CD4-positive, alpha-beta T cell treated with Interleukin-6 for 4 hours (primary cell): ENCODE data around the gene G6PC3.
A peak's percentile ranks its signal among the peaks of the same experiment; 100 is the strongest.
"Not testable (repeated sequence)": the region's sequence is repeated elsewhere in the genome, so short reads cannot be mapped to it uniquely, and the experiment has no call there.

Experiments used
- DNase-seq: peaks from one replicate; pipeline ENCODE4 v3.0.0-alpha.2; 2020; ENCODE audit warnings: mixed read lengths

G6PC3 gene

DNA sequence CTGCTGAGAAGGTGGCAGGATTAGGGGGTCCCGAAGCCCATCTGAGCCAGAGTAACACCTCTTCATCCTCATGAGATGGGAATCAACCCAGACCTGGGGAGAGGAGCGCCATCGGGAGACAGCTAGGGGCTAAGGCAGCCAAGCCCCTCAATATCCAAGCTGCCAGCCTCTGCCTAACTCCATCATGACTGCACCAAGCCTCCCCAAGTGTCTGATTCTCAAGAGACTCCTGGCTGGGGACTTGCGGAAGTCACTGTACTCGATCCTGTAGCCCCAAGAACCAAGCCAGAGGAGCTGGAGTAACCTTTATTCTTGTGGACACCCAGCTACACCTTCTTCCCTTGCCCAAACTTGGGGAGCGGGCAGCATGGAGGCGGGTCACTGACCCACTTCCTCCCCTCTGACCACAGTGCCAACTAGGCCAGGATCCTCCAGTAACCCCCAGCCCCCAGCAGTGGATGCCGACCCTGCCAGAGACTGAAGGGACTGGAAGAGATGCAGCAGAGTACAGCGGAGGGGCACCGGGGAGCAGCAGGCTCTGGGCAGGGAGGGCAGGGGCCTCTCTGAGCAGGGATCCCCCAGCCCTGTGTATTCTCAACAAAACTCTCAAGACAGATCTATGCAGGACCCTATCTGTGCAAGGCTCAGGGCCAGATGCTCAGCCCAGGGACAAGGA is 39.6 kb downstream of the G6PC3 start:
- no peak for DNase-seq

DNA sequence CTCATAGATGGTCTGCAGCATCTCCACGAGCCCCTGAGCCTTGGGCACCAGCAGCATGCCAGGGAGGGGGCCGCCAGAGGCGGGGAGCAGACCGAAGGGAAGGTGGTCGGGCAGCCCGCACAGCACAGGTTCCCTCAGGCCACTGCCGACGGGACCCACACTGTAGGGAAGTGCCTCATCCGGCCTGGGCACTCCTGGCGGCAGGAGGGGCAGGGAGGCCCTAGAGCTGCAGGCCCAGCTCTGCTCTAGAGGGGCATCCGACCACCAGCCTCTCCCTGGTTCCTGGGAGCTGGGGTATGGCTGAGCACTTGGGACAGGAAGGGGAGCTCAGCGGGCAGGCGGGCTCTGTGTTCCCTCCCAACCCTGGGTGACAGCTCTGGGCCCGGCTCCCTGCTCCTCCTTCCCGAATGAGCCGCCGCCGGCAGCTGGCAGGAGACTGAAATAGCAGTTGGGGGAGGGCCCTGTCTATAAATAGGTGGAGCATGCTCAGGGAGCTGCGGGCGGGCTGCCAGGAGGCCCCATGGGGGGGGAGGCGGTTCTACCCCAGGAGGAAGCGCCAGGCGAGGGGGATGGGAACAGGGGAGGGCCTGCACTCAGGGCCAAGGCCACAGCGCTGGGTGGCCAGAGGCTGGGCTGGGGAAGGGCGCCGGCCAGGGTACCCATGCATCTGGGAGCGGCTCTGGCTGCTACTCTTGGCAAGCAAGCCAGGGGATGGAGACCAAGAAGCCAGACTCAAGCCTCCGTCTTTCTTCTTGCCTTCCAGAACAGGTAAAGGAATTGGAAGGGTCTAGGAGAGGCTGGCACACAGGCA is 40.5 kb downstream of the G6PC3 start:
- peak; percentile 79 for DNase-seq

DNA sequence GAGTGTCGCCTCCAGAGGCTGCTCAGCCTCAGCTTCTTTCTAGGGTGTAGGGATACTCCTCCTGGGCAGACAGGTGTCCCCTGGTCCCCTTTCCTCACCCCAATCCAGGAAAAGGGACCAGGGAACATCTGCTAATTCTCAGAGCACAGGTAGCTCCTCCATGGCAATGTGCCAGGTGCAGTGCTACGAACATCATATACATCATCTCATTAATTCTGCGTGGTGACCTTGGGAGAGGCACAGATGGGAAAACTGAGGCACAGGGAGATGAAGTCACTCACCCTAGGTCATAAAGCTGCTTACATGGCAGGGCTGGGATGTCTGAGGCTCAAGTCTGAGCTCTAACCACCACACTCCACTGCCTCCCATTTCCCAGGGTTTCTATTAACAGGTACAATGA is 41.2 kb downstream of the G6PC3 start:
- no peak for DNase-seq

DNA sequence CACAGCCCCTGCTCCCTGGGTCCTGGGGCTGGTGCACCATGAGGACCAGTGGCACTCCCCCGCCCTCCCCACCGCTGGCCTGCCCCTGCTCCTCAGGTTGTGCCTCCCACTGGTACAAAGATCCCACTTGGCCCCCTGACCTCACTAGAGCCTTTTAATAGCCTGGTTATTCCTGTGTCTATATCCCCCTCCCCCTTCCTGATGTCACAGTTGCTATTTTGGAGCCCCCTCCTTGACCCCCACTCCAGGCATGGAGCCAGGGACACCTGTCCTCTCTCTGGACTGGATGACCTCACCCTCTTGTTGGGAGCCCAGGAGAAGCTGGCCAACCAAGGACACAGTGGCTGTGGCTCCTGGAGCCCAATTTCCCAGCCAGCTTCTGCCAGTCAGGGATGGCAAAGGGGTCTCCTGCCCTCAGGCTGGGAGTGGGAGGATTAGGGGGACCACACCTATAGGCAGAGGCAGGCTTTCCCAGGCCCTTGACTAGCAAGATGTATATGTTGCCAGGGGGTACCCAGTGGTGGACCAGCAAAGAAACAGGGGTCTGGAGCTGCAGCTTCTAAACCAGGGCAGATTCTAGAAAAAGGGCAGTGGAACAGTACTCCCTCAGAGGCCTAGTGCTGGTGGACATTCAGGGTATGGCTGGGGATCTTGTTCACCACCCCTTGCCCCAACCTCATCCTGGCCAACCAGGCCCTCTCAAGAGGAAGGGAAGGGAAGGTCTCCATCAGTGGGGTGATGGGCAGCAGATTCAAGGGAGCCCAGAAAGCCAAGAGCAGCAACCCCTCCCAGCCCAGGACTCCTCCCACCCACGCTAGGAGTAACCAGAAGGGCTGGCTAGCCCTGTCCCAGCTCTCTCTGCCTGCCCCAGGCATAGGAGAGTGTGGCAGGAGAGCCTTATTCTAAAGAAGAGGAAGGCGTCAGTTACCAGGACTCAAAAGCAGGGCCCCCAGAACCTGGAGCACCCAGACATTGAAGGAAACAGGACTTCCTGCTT is 42.0 kb downstream of the G6PC3 start:
- DNase-seq = no peak

DNA sequence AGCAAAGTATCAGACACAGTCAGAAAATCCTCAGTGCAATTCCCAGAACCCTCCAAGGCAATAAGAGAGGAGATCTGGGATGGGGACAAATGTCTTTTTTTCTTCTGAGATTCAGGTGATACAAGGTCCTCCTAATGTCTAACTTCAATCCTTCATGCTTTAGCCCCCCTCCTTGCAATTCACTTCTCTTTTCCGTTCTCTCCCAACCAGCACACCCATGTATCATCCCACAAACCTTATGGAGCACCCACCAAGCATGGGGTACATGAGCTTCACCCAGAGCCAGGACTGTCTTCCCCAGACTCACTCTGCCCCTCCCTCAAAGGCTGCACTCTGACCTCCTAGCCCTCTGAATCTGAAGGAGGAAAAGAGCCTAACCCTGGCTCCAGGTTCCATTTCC is 42.8 kb downstream of the G6PC3 start:
- no peak for DNase-seq

DNA sequence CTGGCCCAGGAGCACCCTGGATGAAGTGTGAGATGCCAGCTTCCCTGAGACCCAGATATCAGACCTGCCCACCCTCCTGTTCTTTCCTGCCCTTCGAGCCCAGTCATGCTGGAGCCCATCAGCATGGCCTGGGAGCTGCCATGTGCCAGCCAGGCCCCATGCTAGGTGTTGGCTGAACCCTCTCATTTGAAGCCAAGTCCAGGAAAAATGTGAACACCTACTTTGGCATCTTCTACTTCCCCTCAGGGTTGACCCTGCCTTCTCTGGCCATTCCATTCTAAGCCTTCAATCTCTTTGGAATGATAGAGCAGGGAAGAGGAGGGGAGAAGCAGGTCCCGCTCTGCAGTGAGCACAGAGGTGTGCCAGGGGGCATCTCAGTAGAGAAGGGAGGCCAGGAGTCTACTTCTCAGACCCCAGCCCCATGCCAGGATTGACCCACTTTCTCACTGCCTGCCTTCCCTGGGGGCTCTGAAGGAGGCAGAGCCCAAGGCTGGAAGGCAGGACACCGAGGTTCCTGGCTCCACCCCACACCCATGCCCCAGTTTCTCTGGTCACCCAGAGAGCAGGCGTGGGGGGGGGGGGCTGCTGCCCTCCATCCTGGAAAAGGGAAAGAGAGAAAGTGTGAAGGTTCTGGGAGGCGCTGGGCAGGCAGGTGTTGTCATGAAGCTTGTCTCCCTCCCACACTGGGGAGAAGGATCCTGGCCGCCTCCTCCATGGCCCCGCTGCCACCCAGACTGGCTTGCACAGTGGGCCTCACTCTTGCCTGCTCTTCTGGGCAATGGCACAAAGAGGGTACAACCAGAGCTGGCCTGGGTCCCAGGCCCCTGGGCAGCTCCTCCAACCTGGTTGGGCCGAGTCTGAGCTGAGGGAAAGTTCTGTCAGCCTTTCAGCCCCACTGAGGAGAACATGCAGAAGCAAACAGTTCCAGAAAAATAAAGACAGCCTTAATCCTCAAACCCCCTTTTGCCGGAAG is 43.6 kb downstream of the G6PC3 start:
- no peak for DNase-seq

DNA sequence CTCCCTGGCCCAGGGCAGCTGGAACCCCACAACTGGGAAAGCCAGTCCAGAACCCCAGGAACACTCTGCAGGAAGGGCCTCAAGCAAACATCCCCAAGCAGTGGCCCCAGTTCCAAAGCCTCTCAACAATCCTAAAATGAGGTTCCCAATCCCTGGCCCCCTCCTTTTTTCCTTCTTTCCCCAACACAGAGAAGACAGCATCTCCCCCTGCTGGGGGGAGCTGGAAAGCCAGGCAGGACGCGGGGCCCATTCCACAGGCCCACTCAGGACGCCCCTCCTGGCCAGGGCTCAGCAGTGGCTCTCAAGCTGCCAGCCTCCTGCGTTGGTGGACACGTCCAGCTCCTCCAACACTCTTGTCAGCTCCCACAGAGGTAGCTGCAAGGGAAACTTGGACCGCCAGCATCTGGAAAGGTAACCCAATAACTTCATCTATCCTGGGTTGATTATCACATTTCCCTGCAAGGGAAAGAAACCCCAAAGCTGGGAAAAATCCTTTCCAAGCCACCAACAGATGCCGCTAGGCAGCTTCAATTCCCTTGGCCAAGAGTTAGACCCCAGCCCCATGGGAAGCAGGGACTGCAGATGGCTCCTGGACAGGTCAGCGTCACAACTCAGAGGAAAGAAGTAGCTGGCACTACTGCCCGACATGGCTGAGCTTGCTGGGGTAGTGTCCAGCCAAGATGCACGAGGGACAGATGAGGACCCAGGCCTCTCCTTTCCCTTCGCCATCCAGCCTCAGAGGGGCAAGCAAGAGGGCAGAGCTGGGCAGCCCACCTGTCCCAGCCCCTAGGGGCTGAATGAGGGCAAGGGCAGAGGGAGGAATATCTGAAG is 45.3 kb downstream of the G6PC3 start:
- peak; percentile 25 for DNase-seq

DNA sequence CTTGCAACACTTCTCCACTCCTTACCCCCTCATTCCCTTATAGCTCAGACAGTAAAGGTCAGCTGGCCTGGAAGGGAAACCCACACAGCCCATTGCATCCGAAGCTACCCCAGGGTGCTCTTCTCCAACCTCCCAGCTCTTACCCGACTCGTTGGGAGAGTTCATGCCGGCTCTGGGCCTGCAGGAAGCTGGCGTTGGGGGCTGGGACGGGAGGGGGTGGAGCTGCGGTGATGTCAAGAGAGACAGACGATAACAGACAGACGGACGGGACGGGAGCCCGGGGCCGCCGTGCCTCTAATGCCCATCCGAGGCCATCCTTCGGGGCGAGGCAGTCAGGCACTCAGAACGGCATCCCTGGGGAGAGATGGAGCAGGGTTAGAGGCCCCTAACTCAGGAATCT is 46.8 kb downstream of the G6PC3 start:
- no peak for DNase-seq

DNA sequence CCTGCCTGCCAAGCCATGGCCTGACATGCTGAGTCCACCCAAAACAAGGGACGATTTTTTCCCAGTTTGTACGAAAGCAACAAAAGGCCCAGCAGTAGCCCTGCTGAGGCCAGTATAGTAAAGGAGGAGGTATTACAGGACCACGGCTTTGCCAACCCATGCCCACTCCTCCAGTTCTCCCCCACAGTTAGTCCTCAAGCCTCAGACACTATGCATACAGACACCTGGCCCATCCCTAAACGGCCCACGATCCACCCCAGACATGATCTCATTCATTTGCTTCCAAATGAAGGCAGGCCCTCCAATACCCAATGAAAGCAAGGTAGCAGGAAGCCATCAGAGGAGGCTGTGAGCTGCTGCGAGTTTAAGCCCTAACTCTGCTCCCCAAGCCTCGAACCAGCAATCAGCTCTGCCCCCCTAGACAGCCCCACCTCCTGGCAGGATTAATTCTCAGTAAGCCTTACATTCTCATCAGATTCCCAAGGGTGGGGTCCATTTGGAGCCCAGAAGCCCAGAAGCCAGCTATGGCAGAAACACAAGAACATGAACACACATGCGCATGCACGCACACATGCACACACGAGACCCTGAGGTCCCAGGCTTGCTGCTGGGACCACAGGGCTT is 48.0 kb downstream of the G6PC3 start:
- no peak for DNase-seq

DNA sequence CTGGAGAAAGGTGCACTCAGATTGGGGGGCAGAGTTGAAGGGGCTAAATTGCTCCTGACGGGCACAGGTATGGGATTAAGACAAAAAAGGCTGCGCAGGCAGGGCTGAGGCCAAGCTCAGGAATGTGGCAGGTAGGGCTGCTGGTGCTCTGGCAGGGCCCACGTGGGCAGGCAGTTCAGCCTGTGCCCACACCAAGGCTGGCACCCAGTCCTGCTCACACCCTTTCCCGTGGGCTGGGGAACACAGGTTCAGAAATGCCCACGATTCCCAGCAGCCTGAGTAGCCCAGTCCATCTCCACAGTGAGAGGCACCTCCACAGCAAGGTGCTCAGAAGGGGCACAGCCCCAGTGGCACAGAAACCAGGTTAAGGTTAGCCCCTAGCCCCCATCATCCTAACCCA is 48.5 kb downstream of the G6PC3 start:
- no peak for DNase-seq

DNA sequence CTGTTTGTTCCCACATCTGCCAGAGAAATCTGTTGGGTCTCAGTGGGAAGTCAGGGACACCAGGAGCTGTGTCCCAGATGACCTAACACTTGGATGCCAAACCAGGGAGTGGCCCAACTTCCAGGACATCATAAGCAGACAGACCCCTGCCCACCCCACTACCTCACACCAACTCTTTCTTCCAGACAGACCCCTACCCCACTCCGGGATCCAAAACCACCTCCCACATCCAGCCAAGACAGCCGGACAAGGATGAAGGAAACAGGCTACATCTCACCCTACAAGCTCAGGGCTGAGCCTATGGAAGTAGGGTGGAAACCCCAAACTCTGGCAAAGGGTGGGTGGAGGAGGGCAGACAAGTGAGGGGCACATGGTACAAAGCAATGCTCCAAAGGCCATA is 49.3 kb downstream of the G6PC3 start:
- no peak for DNase-seq

DNA sequence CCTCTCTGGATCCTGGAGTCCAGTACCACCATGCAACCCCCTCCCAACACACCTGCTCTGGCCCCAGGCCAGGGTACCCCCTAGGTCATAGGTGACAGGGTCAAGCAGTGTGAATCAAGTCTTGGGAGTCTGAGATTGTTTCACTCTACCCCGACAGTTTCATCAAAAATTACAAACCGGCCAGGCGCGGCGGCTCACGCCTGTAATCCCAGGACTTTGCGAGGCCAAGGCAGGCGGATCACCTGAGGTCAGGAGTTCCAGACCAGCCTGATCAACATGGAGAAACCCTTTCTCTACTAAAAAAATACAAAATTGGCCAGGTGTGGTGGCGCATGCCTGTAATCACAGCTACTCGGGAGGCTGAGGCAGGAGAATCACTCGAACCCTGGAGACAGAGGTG is 49.7 kb downstream of the G6PC3 start:
- DNase-seq = not testable (repeated sequence)

DNA sequence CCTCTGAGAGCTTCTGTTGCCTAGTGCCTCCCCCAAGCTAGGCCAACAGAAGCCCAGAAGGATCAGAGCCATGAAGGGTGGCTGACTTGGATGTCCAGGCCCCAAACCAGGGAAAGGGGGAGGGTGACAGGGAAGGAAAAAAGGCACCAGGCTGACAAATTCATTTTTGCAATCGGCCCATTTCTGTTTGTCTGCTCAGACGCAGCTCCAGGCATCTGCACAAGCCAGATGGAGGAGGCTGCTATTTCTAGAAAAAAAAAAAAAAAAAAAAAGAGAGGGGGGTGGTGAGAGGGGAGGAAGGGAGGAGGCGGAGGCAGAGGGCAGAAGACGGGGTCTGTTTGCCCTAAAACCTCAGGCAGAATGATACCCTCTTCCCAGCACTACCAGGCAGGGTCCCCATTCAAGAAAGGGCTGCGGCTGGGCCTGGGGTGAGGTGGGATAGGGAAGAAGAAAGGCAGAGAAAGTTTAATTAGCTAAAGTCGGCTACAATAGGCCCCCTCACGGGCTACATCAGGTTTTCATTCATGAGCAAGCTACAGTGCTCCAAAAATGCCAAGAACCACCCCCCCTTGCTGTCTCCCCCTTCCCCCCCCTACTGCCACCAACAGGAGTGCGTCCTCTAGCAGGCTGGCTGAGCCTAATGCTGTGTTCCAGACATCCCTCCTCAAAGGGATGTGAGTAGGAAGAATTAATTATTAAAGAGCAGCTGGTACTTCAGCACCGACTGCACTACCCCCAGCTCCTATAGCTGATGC is 50.5 kb downstream of the G6PC3 start:
- no peak for DNase-seq

DNA sequence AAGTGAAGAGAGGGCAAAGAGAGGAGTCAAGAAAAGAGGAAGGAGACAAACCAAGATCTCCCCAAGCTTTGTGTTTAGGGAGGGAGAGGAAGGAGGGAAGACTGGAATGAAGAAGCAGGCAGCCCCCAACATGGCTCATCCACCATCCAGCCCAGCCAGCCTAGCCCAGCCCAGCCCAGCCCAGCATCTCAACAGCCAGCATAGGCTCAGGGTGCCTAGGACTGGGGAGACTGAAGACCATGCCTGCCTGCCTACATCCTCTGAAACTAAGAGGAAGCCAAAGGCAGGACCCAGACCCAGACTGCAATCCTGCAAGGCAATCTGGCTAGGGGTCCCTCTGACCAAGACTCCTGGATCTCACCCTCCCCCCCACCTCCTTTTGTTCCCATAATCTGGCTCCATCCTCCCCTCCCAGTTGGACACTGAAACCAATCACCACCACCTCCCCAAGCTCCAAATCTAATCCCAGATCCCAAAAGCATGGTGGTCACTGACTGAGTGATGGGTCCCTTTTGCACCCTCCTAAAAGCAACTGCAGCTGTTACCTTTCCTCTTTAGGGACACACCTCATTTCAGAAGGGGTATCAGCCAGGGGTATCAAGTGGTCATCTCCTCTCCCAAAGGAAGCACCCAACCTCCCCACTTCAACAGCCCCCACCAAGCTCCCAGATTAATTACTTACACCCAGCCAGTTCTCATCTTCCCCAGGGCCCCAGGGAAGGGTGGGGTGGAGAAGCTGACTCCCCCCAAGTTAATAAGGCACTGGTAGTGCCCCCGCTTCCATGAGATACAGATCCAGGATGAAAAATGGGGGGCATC is 51.7 kb downstream of the G6PC3 start:
- no peak for DNase-seq

DNA sequence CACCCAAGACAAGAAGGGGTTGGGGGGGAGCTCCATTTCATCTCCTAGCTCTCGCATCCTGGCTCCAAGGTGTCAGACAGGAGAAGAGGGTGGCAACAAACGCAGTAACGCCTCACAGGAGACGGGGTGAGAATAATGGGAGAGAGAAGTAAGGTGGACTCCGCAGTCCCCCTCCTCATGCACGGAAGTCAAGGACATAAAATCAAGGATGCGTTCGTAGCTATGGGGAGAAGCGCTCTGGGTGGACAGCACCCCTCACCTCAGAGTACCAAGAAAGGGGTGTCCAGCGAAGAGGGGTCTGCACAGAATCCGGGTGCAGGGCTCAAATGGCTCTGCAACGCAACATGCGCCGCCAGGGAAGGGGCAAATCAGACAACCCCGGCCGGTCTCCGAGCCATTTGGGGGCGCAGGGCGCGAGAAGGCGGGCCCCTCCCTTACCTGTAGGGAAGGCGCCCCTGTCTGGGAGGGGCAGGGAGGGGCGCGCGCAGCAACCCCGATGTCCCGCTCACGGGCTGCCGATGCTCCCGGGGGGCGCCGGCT is 52.4 kb downstream of the G6PC3 start:
- DNase-seq = no peak

DNA sequence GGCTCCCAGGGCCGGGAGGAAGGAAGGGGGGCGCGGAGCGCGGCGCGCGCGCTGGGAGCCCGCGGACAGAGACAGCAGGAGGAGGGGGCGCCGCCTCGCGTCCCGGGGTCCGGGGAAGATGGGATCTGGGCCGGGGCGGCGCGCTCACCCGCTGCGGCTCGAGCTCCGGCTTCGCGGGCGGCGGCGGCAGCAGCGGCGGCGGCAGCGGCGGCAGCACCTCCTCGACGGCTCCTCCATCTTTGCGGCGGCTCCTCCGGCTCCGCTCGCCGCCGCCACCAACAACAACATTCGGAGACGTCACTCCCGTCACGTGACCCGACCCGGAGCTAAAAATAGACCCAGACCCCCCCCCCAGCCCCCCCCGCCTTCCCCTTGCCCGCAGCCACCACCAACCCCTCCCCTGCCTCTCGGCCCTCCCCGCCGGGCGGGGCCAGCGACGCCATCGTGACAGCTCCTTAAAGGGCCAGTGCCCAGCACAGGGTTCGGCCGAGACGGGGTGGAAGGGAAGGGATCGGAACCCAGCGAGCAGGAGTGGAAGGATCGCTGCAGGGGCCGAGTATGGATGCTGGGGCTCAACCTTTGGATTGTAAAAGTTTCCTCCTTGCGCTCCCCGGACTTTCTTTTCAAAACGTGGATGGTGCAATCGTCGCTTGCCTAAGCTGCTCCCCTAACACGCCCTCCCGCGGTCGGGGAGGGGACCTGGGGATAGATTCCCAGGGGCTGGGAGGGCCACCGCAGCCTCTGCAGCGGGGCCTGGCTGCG is 53.0 kb downstream of the G6PC3 start, which contains the start of gene HDAC5:
Gene HDAC5, minus strand, starts transcription at position 286 of the 762 bp plus-strand sequence. CDS start 6,126 bp downstream, outside the sequence.
- peak; percentile 99 for DNase-seq

DNA sequence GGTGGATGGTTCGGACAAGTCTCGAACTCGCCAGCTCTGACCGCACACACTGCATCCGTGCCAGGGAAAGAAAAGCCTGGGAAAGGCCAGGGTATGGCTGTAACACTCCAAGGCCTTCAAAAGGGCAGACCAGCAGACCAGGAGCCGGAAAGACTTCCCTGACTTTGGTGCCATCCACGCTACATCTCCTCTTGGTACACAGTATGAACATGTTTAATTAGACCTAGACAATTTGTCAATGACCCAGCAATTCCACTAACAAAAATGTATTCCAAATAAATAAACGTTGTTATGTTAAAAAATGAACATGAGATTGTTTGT is 53.5 kb downstream of the G6PC3 start:
- DNase-seq = no peak
